Tibial nerve (tissue), 4 donors: ENCODE measurements around the gene AMOTL2. TPM values are rescaled to one million over a fixed set of nuclear protein-coding genes. Genes with fewer than 3 reads are reported as not detected.

Source experiments
- DNase-seq, 2 donors: peaks; one replicate each; pipeline ENCODE4 v3.0.0-alpha.2; 2019; ENCODE audit warnings: low spot score in 2 of 2
- H3K27ac ChIP-seq, 4 donors: fragments of 200-600 bp; sonication (generic) in 3 of 4; one replicate each; pipeline ENCODE4 v1.5.1; 2017 to 2019; ENCODE audit warnings: mild to moderate bottlenecking in 1 of 4
- H3K27me3 ChIP-seq, 2 donors: fragments of 200-600 bp; sonication (generic) in 1 of 2; one replicate each; pipeline versions ENCODE4 v1.5.1 to v1.6.0; 2017 to 2019
- H3K36me3 ChIP-seq, 3 donors: fragments of 200-600 bp; sonication (generic); one replicate each; pipeline ENCODE4 v1.5.1; 2018 to 2019
- H3K4me1 ChIP-seq, 4 donors: fragments of 200-600 bp; sonication (generic) in 3 of 4; one replicate each; pipeline ENCODE4 v1.5.1; 2017 to 2019
- H3K4me3 ChIP-seq, 4 donors: fragments of 200-600 bp; sonication (generic) in 3 of 4; one replicate each; pipeline ENCODE4 v1.5.1; 2017 to 2019; ENCODE audit warnings: mild to moderate bottlenecking in 1 of 4, moderate library complexity in 1 of 4
- H3K9me3 ChIP-seq, 4 donors: fragments of 200-600 bp; sonication (generic) in 3 of 4; one replicate each; pipeline ENCODE4 v1.5.1; 2017 to 2019
- CTCF ChIP-seq, 5 experiments: fragments of 200-600 bp in 3 of 5; fragments of 450-650 bp in 2 of 5; sonication (generic) in 3 of 5; IDR thresholded peaks; one replicate each; pipeline ENCODE4 v1.5.1; 2016 to 2019; ENCODE audit warnings: antibody characterized with exemption in 5 of 5, mild to moderate bottlenecking in 3 of 5, moderate library complexity in 2 of 5
- EP300 ChIP-seq, 2 donors: sonication (generic); formaldehyde crosslinking; IDR thresholded peaks; one replicate each; pipeline ENCODE4 v1.6.1; 2017; ENCODE audit warnings: antibody characterized with exemption in 2 of 2, mild to moderate bottlenecking in 1 of 2
- POLR2A ChIP-seq, 2 donors: fragments of 450-650 bp; IDR thresholded peaks; one replicate each; pipeline ENCODE4 v1.6.1; 2017; ENCODE audit warnings: antibody characterized with exemption in 2 of 2, mild to moderate bottlenecking in 2 of 2, moderate library complexity in 2 of 2
- WGBS, 2 donors: methylation state at CpG; one replicate each; pipeline ENCODE4 v1.1.5; 2018; 5-methylcytosine and 5-hydroxymethylcytosine counted together
- total RNA-seq, 4 donors: library from RNA; depleted of rRNA; stranded (reverse); fragments of >200 nt; gene quantifications; one replicate each; pipeline ENCODE4 v1.1.0, GENCODE V29; 2016

Gene AMOTL2
- total RNA-seq, 4 donors from 2014 or later, result 216 to 337 (median 255) TPM

- 26 to 35% methylated on average over 5 of the region's 5 CpGs for WGBS, 2 donors
- H3K9me3 ChIP-seq, result no peaks in the 10 kb centered on the region
- H3K36me3 ChIP-seq, result no peaks in the 10 kb centered on the region
- TF ChIP-seq EP300 (IDR thresholded peaks at IDR 0.05) (no peak), CTCF (IDR thresholded peaks at IDR 0.05) (no peak), POLR2A (IDR thresholded peaks at IDR 0.05) (no peak)
- no peaks in the 10 kb centered on the region for H3K27me3 ChIP-seq
- peak overlapping the region; percentile 28 to 87 (median 54) for H3K27ac ChIP-seq
- no peak overlapping the region for H3K4me3 ChIP-seq
- peaks cover 0 to 89% (median 62%) of the 10 kb centered on the region in 4 donors for H3K4me1 ChIP-seq
- DNase-seq, result no peak
Observed at GRCh38 chr3:134331811-134332199, 42.4 kb downstream of the AMOTL2 start.

GRCh38 chr3:134330883-134331810, 43.1 kb downstream of the AMOTL2 start:
- Histone ChIP-seq H3K9me3 (no peaks in the 10 kb centered on the region), H3K27me3 (no peaks in the 10 kb centered on the region), H3K4me1 (peaks cover 0 to 95% (median 68%) of the 10 kb centered on the region in 4 donors), H3K27ac (peak overlapping the region; percentile 28 to 87 (median 66)), H3K36me3 (no peaks in the 10 kb centered on the region), H3K4me3 (no peak overlapping the region)
- peak in 1 of 2 donors; percentile 41 for DNase-seq
- peak in 1 of 2 donors; percentile 26 for TF ChIP-seq EP300 (IDR thresholded peaks at IDR 0.05)
- TF ChIP-seq CTCF (IDR thresholded peaks at IDR 0.05), result no peak
- WGBS, 2 donors, result 40 to 55% methylated on average over 6 of the region's 6 CpGs

- Histone ChIP-seq H3K27ac (peak overlapping the region; percentile 17 to 74 (median 34)), H3K4me3 (no peak overlapping the region), H3K9me3 (no peaks in the 10 kb centered on the region), H3K27me3 (no peaks in the 10 kb centered on the region), H3K36me3 (no peaks in the 10 kb centered on the region), H3K4me1 (peaks cover 0 to 85% (median 63%) of the 10 kb centered on the region in 4 donors)
- DNase-seq, result no peak
- whole genome bisulfite sequencing, 2 donors, result 85 to 93% methylated on average over 1 of the region's 1 CpG
- TF ChIP-seq CTCF (IDR thresholded peaks at IDR 0.05), result no peak
- TF ChIP-seq EP300 (IDR thresholded peaks at IDR 0.05), result no peak
- TF ChIP-seq POLR2A (IDR thresholded peaks at IDR 0.05), result no peak
Observed at GRCh38 chr3:134328846-134329245, 45.4 kb downstream of the AMOTL2 start.

- Histone ChIP-seq H3K36me3 (no peaks in the 10 kb centered on the region), H3K4me1 (peaks cover 0 to 78% (median 56%) of the 10 kb centered on the region in 4 donors), H3K27ac (peak overlapping the region; percentile 17 to 74 (median 34)), H3K4me3 (no peak overlapping the region), H3K27me3 (no peaks in the 10 kb centered on the region), H3K9me3 (no peaks in the 10 kb centered on the region)
- WGBS, 2 donors, result 67 to 73% methylated on average over 6 of the region's 6 CpGs
- no peak for TF ChIP-seq CTCF (IDR thresholded peaks at IDR 0.05)
- TF ChIP-seq POLR2A (IDR thresholded peaks at IDR 0.05), result no peak
- peak in 1 of 2 donors; percentile 9 for TF ChIP-seq EP300 (IDR thresholded peaks at IDR 0.05)
- no peak for DNase-seq
Observed at GRCh38 chr3:134328147-134328591, 46.1 kb downstream of the AMOTL2 start.

- peak overlapping the region in 2 of 4 donors; percentile 74 to 81 for H3K27ac ChIP-seq
- H3K4me1 ChIP-seq, result peaks cover 0 to 72% (median 51%) of the 10 kb centered on the region in 4 donors
- no peaks in the 10 kb centered on the region for H3K9me3 ChIP-seq
- H3K4me3 ChIP-seq, result no peak overlapping the region
- no peaks in the 10 kb centered on the region for H3K27me3 ChIP-seq
- TF ChIP-seq CTCF (IDR thresholded peaks at IDR 0.05) (no peak), EP300 (IDR thresholded peaks at IDR 0.05) (no peak), POLR2A (IDR thresholded peaks at IDR 0.05) (no peak)
- no peak for DNase-seq
- H3K36me3 ChIP-seq, result no peaks in the 10 kb centered on the region
- WGBS, 2 donors, result 69 to 76% methylated on average over 4 of the region's 4 CpGs
Observed at GRCh38 chr3:134327594-134327975, 46.7 kb downstream of the AMOTL2 start.
